Brain microvascular endothelial cell (primary cell): Measurements from ENCODE around the gene KLF16.

Experiments
- DNase-seq: peaks from one replicate; pipeline ENCODE4 v3.0.0-alpha.2; 2020
- H3K27ac ChIP-seq: fragments of 250-450 bp; sonication (Bioruptor Pico); 2 replicates; pipeline ENCODE4 v1.5.1; 2020; ENCODE audit warnings: mild to moderate bottlenecking, moderate library complexity
- H3K27me3 ChIP-seq: fragments of 250-450 bp; sonication (Bioruptor Pico); replicated peaks from 2 replicates; pipeline ENCODE4 v1.5.1; 2020; ENCODE audit warnings: mild to moderate bottlenecking
- H3K36me3 ChIP-seq: fragments of 250-450 bp; sonication (Bioruptor Pico); replicated peaks from 2 replicates; pipeline ENCODE4 v1.5.1; 2020; ENCODE audit warnings: mild to moderate bottlenecking
- H3K4me3 ChIP-seq: 2 replicates; pipeline ENCODE4 v1.5.1; 2011; ENCODE audit warnings: low read depth, mild to moderate bottlenecking, control low read depth, low read length, moderate library complexity
- in situ Hi-C: cut with HindIII; loops from 2 replicates; pipeline ENCODE4 v1.10.0; 2017; ENCODE audit warnings: low sequenced_read_pairs, low pct_ligation_motif_present
- TF ChIP-seq, protein P1 (sequence below): IDR thresholded peaks from 2 replicates; pipeline ENCODE4 v1.5.1; 2011; ENCODE audit warnings: low read depth, mild to moderate bottlenecking, moderate library complexity, low read length, control low read depth, inconsistent platforms; ENCODE audit errors: missing control alignments

The KLF16 gene

GRCh38 chr19:1908364-1908678 lies 44.9 kb upstream of the KLF16 start:
- Histone ChIP-seq H3K4me3 (no peak overlapping the region), H3K36me3 (peaks cover 15% of the 10 kb centered on the region), H3K27me3 (no peaks in the 10 kb centered on the region), H3K27ac (no peak overlapping the region)
- in situ Hi-C loops, result no loop called here
- TF ChIP-seq, protein P1, sequence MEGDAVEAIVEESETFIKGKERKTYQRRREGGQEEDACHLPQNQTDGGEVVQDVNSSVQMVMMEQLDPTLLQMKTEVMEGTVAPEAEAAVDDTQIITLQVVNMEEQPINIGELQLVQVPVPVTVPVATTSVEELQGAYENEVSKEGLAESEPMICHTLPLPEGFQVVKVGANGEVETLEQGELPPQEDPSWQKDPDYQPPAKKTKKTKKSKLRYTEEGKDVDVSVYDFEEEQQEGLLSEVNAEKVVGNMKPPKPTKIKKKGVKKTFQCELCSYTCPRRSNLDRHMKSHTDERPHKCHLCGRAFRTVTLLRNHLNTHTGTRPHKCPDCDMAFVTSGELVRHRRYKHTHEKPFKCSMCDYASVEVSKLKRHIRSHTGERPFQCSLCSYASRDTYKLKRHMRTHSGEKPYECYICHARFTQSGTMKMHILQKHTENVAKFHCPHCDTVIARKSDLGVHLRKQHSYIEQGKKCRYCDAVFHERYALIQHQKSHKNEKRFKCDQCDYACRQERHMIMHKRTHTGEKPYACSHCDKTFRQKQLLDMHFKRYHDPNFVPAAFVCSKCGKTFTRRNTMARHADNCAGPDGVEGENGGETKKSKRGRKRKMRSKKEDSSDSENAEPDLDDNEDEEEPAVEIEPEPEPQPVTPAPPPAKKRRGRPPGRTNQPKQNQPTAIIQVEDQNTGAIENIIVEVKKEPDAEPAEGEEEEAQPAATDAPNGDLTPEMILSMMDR, result no peak
- no peak for DNase-seq

GRCh38 chr19:1907563-1908363 lies 44.4 kb upstream of the KLF16 start:
- DNase-seq, result no peak
- H3K27ac ChIP-seq, result no peak overlapping the region
- peak overlapping the region; percentile 3 for H3K4me3 ChIP-seq
- in situ Hi-C loops, result no loop called here
- peaks cover 10% of the 10 kb centered on the region for H3K36me3 ChIP-seq
- TF ChIP-seq, protein P1, result no peak
- no peaks in the 10 kb centered on the region for H3K27me3 ChIP-seq

- no peaks in the 10 kb centered on the region for H3K27me3 ChIP-seq
- no peak overlapping the region for H3K27ac ChIP-seq
- in situ Hi-C loops, result no loop called here
- H3K36me3 ChIP-seq, result peaks cover 3% of the 10 kb centered on the region
- DNase-seq, result no peak
- TF ChIP-seq, protein P1, result no peak
- H3K4me3 ChIP-seq, result no peak overlapping the region
Measured at GRCh38 chr19:1906985-1907562, 43.7 kb upstream of the KLF16 start.

DNA sequence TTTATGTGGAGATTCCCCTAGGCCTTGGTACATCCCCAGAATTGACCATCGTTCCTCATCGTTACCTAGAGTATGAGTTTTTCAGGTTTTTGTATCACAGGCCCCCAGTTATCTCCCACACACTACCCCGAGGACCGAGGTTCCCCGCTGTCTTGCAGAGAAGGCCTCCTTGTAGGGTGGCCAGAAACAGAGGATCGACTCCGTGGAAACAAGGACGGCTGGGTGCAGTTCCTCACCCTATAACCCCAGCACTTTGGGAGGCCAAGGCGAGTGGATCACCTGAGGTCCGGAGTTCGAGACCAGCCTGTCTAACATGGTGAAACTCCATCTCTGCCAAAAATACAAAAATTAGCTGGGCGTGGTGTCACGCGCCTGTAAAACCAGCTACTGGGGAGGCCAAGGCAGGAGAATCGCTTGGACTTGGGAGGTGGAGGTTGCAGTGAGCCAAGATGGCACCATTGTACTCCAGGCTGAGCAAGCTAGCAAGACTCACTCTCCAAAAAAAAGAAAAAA lies 42.5 kb upstream of the KLF16 start:
- in situ Hi-C loops, result no loop called here
- Histone ChIP-seq H3K4me3 (peak overlapping the region; percentile 72), H3K27ac (peak overlapping the region; percentile 64), H3K27me3 (no peaks in the 10 kb centered on the region), H3K36me3 (no peaks in the 10 kb centered on the region)
- no peak for DNase-seq
- TF ChIP-seq, protein P1, result no peak

GRCh38 chr19:1905110-1905862 lies 41.9 kb upstream of the KLF16 start, which contains the start of the genes ADAT3 and SCAMP4:
TSS of gene ADAT3 (plus strand) at chr19:1905399. CDS start at chr19:1912048, 6,649 bp downstream.
TSS of gene SCAMP4 (plus strand) at chr19:1905399. CDS start at chr19:1915020, 9,621 bp downstream.
- TF ChIP-seq, protein P1, result no peak
- DNase-seq, result peak; percentile 98
- H3K36me3 ChIP-seq, result no peaks in the 10 kb centered on the region
- H3K27me3 ChIP-seq, result no peaks in the 10 kb centered on the region
- in situ Hi-C loops, result no loop called here
- peak within 1 kb of the TSS; percentile 64 for H3K27ac ChIP-seq
- H3K4me3 ChIP-seq, result peak within 1 kb of the TSS; percentile 72
